Liver (tissue), 9 donors: ENCODE results near the gene TAF4. TPM values are rescaled to one million over a fixed set of nuclear protein-coding genes. Genes with fewer than 3 reads are reported as not detected.

Source experiments
- DNase-seq: peaks from one replicate; pipeline ENCODE4 v3.0.0-alpha.2; 2017; ENCODE audit warnings: low spot score
- H3K27ac ChIP-seq, 2 donors: one replicate each; pipeline ENCODE4 v1.7.0; 2013; ENCODE audit warnings: inconsistent platforms in 2 of 2, low read length in 2 of 2, control low read depth in 1 of 2, low read depth in 1 of 2, mild to moderate bottlenecking in 1 of 2
- H3K27me3 ChIP-seq, 4 donors: one replicate each; pipeline versions ENCODE4 v1.6.1 to v1.7.0; 2013; ENCODE audit warnings: low read length in 3 of 4, inconsistent platforms in 1 of 4, mild to moderate bottlenecking in 1 of 4, moderate library complexity in 1 of 4; ENCODE audit not compliant: control insufficient read depth in 4 of 4, insufficient read depth in 4 of 4
- H3K36me3 ChIP-seq, 4 donors: one replicate each; pipeline versions ENCODE4 v1.6.1 to v1.7.0; 2013; ENCODE audit warnings: low read length in 3 of 4, mild to moderate bottlenecking in 3 of 4, low read depth in 1 of 4, moderate library complexity in 1 of 4; ENCODE audit not compliant: control insufficient read depth in 4 of 4, insufficient read depth in 3 of 4
- H3K4me1 ChIP-seq, 4 donors: one replicate each; pipeline versions ENCODE4 v1.6.1 to v1.7.0; 2013; ENCODE audit warnings: low read length in 3 of 4, mild to moderate bottlenecking in 3 of 4, moderate library complexity in 1 of 4; ENCODE audit not compliant: control insufficient read depth in 4 of 4, insufficient read depth in 4 of 4
- H3K4me3 ChIP-seq, 3 donors: one replicate each; pipeline versions ENCODE4 v1.6.1 to v1.7.0; 2013; ENCODE audit warnings: low read length in 3 of 3, control low read depth in 1 of 3, low read depth in 1 of 3, mild to moderate bottlenecking in 1 of 3
- H3K9ac ChIP-seq, 2 donors: one replicate each; pipeline ENCODE4 v1.7.0; 2013; ENCODE audit warnings: low read length in 2 of 2, mild to moderate bottlenecking in 2 of 2, moderate library complexity in 2 of 2, control low read depth in 1 of 2, low read depth in 1 of 2
- H3K9me3 ChIP-seq, 4 donors: one replicate each; pipeline versions ENCODE4 v1.6.1 to v1.7.0; 2013; ENCODE audit warnings: low read length in 3 of 4; ENCODE audit not compliant: control insufficient read depth in 4 of 4
- CTCF ChIP-seq: fragments of 150-350 bp; IDR thresholded peaks from 2 replicates; pipeline ENCODE4 v1.5.1; 2017; ENCODE audit warnings: improper control_type of control experiment, low read depth, low read length; ENCODE audit not compliant: missing input control
- EGR1 ChIP-seq, 2 donors: IDR thresholded peaks; 2 replicates each; pipeline ENCODE4 v1.6.1; 2016 to 2018; ENCODE audit warnings: antibody characterized with exemption in 2 of 2, low read depth in 2 of 2
- FOXA1 ChIP-seq: IDR thresholded peaks from 2 replicates; pipeline ENCODE4 v1.6.1; 2016; ENCODE audit warnings: antibody characterized with exemption
- FOXA2 ChIP-seq: IDR thresholded peaks from 2 replicates; pipeline ENCODE4 v1.6.1; 2016; ENCODE audit warnings: antibody characterized with exemption
- GABPA ChIP-seq, 2 donors: IDR thresholded peaks in 1 of 2; conservative IDR thresholded peaks in 1 of 2; 2 replicates each; pipeline ENCODE4 v1.6.1; 2016; ENCODE audit warnings: antibody characterized with exemption in 2 of 2, mild to moderate bottlenecking in 1 of 2, moderate library complexity in 1 of 2
- HNF4A ChIP-seq, 2 donors: conservative IDR thresholded peaks; 2 replicates each; pipeline ENCODE4 v1.6.1; 2016; ENCODE audit warnings: antibody characterized with exemption in 2 of 2, mild to moderate bottlenecking in 2 of 2
- HNF4G ChIP-seq: IDR thresholded peaks from 2 replicates; pipeline ENCODE4 v1.6.1; 2016; ENCODE audit warnings: antibody characterized with exemption
- JUND ChIP-seq, 2 donors: IDR thresholded peaks; 2 replicates each; pipeline ENCODE4 v1.6.1; 2016; ENCODE audit warnings: antibody characterized with exemption in 2 of 2
- MAX ChIP-seq: IDR thresholded peaks from 2 replicates; pipeline ENCODE4 v1.6.1; 2016; ENCODE audit warnings: antibody characterized with exemption
- NR2F2 ChIP-seq: IDR thresholded peaks from 2 replicates; pipeline ENCODE4 v1.6.1; 2016; ENCODE audit warnings: antibody characterized with exemption
- REST ChIP-seq: IDR thresholded peaks from 2 replicates; pipeline ENCODE4 v1.6.1; 2016; ENCODE audit warnings: antibody characterized with exemption, mild to moderate bottlenecking
- RXRA ChIP-seq, 2 donors: IDR thresholded peaks; 2 replicates each; pipeline ENCODE4 v1.6.1; 2017 to 2018; ENCODE audit warnings: antibody characterized with exemption in 2 of 2, mild to moderate bottlenecking in 1 of 2
- SP1 ChIP-seq: IDR thresholded peaks from 2 replicates; pipeline ENCODE4 v1.6.1; 2018; ENCODE audit warnings: antibody characterized with exemption, mild to moderate bottlenecking
- TAF1 ChIP-seq: conservative IDR thresholded peaks from 2 replicates; pipeline ENCODE4 v1.6.1; 2016; ENCODE audit warnings: antibody characterized with exemption, mild to moderate bottlenecking
- YY1 ChIP-seq: IDR thresholded peaks from 2 replicates; pipeline ENCODE4 v1.6.1; 2016; ENCODE audit warnings: antibody characterized with exemption, mild to moderate bottlenecking
- WGBS: extraction: QIAGEN DNeasy Blood & Tissue Kit; methylation state at CpG from one replicate; pipeline ENCODE4 v1.1.7; 2013; 5-methylcytosine and 5-hydroxymethylcytosine counted together
- polyA plus RNA-seq, 2 donors: library from polyadenylated mRNA; stranded (reverse) in 1 of 2; unstranded in 1 of 2; fragments of 200-250 nt in 1 of 2; fragments of >200 nt in 1 of 2; fragmentation: Nextera tagmentation in 1 of 2; extraction: Ambion mirVana in 1 of 2; gene quantifications; one replicate each; pipeline versions ENCODE4 v1.2.1 to v1.2.3, GENCODE V29; 2013 to 2015
- total RNA-seq, 2 donors: library from RNA; depleted of rRNA; stranded (reverse); fragments of >200 nt; gene quantifications; one replicate each; pipeline ENCODE4 v1.2.3, GENCODE V29; 2014
- TF ChIP-seq, protein P1 (sequence below): IDR thresholded peaks from 2 replicates; pipeline ENCODE4 v1.6.1; 2016; ENCODE audit warnings: antibody characterized with exemption
- donor health status: healthy.
- donor health status: healthy.
- donor health status: healthy.
- donor health status: healthy.
- donor health status: healthy.

The TAF4 gene
- total and polyA plus RNA-seq, 4 donors, result 2.0 to 11.8 (median 5.6) TPM

DNA sequence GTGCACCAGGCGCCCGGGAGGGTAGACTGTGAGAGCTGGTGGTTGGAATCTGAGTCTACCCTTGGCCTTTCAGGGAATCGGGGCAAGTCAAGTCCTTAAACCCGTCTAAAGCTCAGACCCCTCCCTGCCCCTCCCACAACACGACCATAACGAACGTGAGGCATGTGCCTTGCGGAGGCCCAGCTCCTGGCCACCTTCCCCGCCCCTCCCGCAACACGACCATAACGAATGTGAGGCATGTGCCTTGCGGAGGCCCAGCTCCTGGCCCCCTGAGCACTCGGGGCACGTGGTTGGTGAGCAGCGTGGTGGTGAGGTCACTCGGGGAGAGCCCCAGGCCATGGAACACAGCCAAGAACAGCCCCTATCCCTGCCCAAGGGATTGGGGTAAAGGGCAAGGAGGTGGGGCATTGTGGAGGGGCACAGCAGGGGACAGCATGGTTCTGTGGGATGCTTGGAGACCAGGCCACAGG is 132.2 kb downstream of the TAF4 start:
- H3K4me3 ChIP-seq, result no peak overlapping the region
- H3K4me1 ChIP-seq, result no peaks in the 10 kb centered on the region
- H3K9ac ChIP-seq, result no peak overlapping the region
- TF ChIP-seq JUND (IDR thresholded peaks at IDR 0.05) (no peak), SP1 (no peak), REST (no peak), NR2F2 (no peak), GABPA (IDR thresholded peaks at IDR 0.05 in 1 of 2, conservative IDR thresholded peaks at IDR 0.05 in 1 of 2) (no peak), HNF4A (conservative IDR thresholded peaks at IDR 0.05) (no peak), TAF1 (no peak), MAX (no peak), FOXA2 (no peak), RXRA (IDR thresholded peaks at IDR 0.05) (no peak), CTCF (no peak), HNF4G (no peak), FOXA1 (no peak)
- TF ChIP-seq, protein P1, sequence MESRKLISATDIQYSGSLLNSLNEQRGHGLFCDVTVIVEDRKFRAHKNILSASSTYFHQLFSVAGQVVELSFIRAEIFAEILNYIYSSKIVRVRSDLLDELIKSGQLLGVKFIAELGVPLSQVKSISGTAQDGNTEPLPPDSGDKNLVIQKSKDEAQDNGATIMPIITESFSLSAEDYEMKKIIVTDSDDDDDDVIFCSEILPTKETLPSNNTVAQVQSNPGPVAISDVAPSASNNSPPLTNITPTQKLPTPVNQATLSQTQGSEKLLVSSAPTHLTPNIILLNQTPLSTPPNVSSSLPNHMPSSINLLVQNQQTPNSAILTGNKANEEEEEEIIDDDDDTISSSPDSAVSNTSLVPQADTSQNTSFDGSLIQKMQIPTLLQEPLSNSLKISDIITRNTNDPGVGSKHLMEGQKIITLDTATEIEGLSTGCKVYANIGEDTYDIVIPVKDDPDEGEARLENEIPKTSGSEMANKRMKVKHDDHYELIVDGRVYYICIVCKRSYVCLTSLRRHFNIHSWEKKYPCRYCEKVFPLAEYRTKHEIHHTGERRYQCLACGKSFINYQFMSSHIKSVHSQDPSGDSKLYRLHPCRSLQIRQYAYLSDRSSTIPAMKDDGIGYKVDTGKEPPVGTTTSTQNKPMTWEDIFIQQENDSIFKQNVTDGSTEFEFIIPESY, result no peak
- no peak overlapping the region for H3K27ac ChIP-seq
- WGBS, result 72% methylated on average over 17 of the region's 17 CpGs
- DNase-seq, result no peak
- no peaks in the 10 kb centered on the region for H3K36me3 ChIP-seq
- H3K27me3 ChIP-seq, result no peaks in the 10 kb centered on the region
- no peaks in the 10 kb centered on the region for H3K9me3 ChIP-seq

DNA sequence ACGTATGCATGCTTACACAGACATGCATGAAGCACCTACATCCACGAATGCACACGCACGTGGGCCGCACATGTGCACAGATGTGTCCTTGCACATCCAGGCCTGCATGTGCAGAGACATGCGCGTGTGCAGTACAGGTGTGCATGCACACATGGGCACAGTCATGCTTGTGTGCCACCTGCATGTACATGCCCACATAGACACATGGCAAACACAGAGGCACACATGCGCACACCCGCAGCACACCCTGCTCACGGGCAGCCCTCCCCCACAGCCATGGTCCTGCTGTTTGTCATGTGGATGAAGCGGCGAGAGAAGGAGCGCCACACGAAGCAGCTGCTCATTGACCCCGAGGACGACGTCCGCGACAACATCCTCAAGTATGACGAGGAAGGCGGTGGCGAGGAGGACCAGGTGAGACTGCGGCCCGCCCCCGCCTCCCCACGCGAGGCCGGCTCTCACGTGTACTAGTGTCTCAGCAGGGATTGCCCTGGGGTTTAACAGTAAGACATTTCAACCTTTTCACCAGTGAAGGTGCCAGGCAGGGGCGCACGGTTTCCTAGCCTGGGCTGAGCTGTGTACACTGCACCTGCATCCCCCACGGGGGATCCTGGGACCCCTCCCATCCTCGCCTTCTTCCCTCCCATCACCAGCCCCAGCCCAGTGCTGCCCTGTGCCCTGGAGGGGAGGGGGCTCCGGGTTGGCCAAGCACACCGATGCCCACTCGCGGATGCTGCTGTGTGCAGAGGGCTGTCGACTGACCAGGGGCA is 132.8 kb downstream of the TAF4 start:
- WGBS, result 91% methylated on average over 38 of the region's 38 CpGs
- Histone ChIP-seq H3K36me3 (no peaks in the 10 kb centered on the region), H3K27me3 (no peaks in the 10 kb centered on the region), H3K4me1 (no peaks in the 10 kb centered on the region), H3K9ac (no peak overlapping the region), H3K9me3 (no peaks in the 10 kb centered on the region), H3K27ac (no peak overlapping the region), H3K4me3 (no peak overlapping the region)
- no peak for DNase-seq
- TF ChIP-seq TAF1 (no peak), HNF4G (no peak), REST (no peak), GABPA (IDR thresholded peaks at IDR 0.05 in 1 of 2, conservative IDR thresholded peaks at IDR 0.05 in 1 of 2) (no peak), JUND (IDR thresholded peaks at IDR 0.05) (no peak), NR2F2 (no peak), YY1 (no peak), HNF4A (conservative IDR thresholded peaks at IDR 0.05) (no peak), EGR1 (IDR thresholded peaks at IDR 0.05; ENCODE audit: low read depth in 2 of 2) (no peak), MAX (no peak), SP1 (no peak), RXRA (IDR thresholded peaks at IDR 0.05) (no peak), CTCF (no peak)
